Keratinocyte (primary cell): ENCODE measurements around the gene BRCA2. TPM values are rescaled to one million over a fixed set of nuclear protein-coding genes. Genes with fewer than 3 reads are reported as not detected.

Source experiments
- DNase-seq: peaks from one replicate; pipeline ENCODE4 v3.0.0-alpha.2; 2011; ENCODE audit warnings: low read depth, missing footprints, low spot score
- FAIRE-seq: peaks from 2 replicates; lab custom pipeline; 2011; peaks lifted over from hg19 to GRCh38; lab: Jason Lieb, UNC
- H2AFZ ChIP-seq: 2 replicates; pipeline ENCODE4 v1.6.0; 2012; ENCODE audit warnings: low read length, control low read depth, inconsistent platforms; ENCODE audit not compliant: control insufficient read depth
- H3K27ac ChIP-seq: 2 replicates; pipeline ENCODE4 v1.5.1; 2011; ENCODE audit warnings: low read length; ENCODE audit not compliant: control insufficient read depth, insufficient read depth
- H3K27me3 ChIP-seq: 3 replicates; pipeline ENCODE4 v1.6.0; 2011; ENCODE audit warnings: low read length; ENCODE audit not compliant: control insufficient read depth, insufficient read depth; ENCODE audit errors: extremely low read depth
- H3K36me3 ChIP-seq, 2 experiments: 2 replicates in 1 of 2; 3 replicates in 1 of 2; pipeline ENCODE4 v1.5.1; 2011; ENCODE audit warnings: low read length in 2 of 2, mild to moderate bottlenecking in 1 of 2; ENCODE audit not compliant: control insufficient read depth in 2 of 2, insufficient read depth in 2 of 2; ENCODE audit errors: extremely low read depth in 1 of 2
- H3K4me1 ChIP-seq: 3 replicates; pipeline ENCODE4 v1.5.1; 2011; ENCODE audit warnings: low read length; ENCODE audit not compliant: control insufficient read depth, insufficient read depth; ENCODE audit errors: extremely low read depth
- H3K4me2 ChIP-seq: 3 replicates; pipeline ENCODE4 v1.6.0; 2011; ENCODE audit warnings: low read depth, low read length; ENCODE audit not compliant: control insufficient read depth, insufficient read depth; ENCODE audit errors: extremely low read depth
- H3K4me3 ChIP-seq, 3 experiments: fragments of 200-600 bp in 1 of 3; sonication (generic) in 1 of 3; 2 replicates in 2 of 3; 3 replicates in 1 of 3; pipeline ENCODE4 v1.5.1; 2011 to 2016; ENCODE audit warnings: low read length in 3 of 3, mild to moderate bottlenecking in 3 of 3, control low read depth in 2 of 3, inconsistent platforms in 1 of 3, low read depth in 1 of 3, mixed read lengths in 1 of 3, mixed run types in 1 of 3, moderate library complexity in 1 of 3; ENCODE audit not compliant: control insufficient read depth in 2 of 3, insufficient read depth in 2 of 3; ENCODE audit errors: extremely low read depth in 1 of 3
- H3K79me2 ChIP-seq: 2 replicates; pipeline ENCODE4 v1.6.0; 2012; ENCODE audit warnings: low read length; ENCODE audit not compliant: control insufficient read depth, insufficient read depth
- H3K9ac ChIP-seq: 3 replicates; pipeline ENCODE4 v1.6.0; 2011; ENCODE audit warnings: low read length; ENCODE audit not compliant: control insufficient read depth, insufficient read depth; ENCODE audit errors: extremely low read depth
- H3K9me1 ChIP-seq: 3 replicates; pipeline ENCODE4 v1.6.0; 2011; ENCODE audit warnings: low read length; ENCODE audit not compliant: control insufficient read depth, insufficient read depth; ENCODE audit errors: extremely low read depth
- H3K9me3 ChIP-seq: 2 replicates; pipeline ENCODE4 v1.5.1; 2012; ENCODE audit warnings: low read depth, low read length; ENCODE audit not compliant: control insufficient read depth
- H4K20me1 ChIP-seq: 3 replicates; pipeline ENCODE4 v1.6.0; 2011; ENCODE audit warnings: low read length; ENCODE audit not compliant: control insufficient read depth, insufficient read depth; ENCODE audit errors: extremely low read depth
- EZH2 ChIP-seq: IDR thresholded peaks from one replicate; pipeline ENCODE4 v1.6.1; 2012; ENCODE audit warnings: inconsistent platforms, mild to moderate bottlenecking, low read length, moderate library complexity
- dilution Hi-C: fragments of 300-500 bp; cut with MboI; formaldehyde crosslinking; loops from one replicate; pipeline ENCODE4 v1.7.0; 2020; ENCODE audit warnings: low sequenced_read_pairs; ENCODE audit not compliant: extremely low pct_ligation_motif_present
- polyA plus RNA-seq, 5 experiments: library from polyadenylated mRNA; depleted of rRNA in 3 of 5; stranded (reverse) in 3 of 5; stranded (forward) in 1 of 5; unstranded in 1 of 5; fragments of >200 nt; gene quantifications; 1 replicate in 1 of 5; 2 replicates in 3 of 5; 3 replicates in 1 of 5; pipeline versions ENCODE4 v1.2.1 to v1.2.3, GENCODE V29; 2011 to 2012; ENCODE audit warnings: missing spikeins in 2 of 5, low read depth in 1 of 5, low replicate concordance in 1 of 5
- TF ChIP-seq, protein P1 (sequence below), 3 experiments: IDR thresholded peaks in 1 of 3; conservative IDR thresholded peaks in 1 of 3; optimal IDR thresholded peaks in 1 of 3; 2 replicates in 2 of 3; 3 replicates in 1 of 3; pipeline versions ENCODE3 to v1.5.1; 2011; ENCODE audit warnings: low read length in 3 of 3, mild to moderate bottlenecking in 3 of 3, moderate library complexity in 2 of 3, control low read depth in 1 of 3, inconsistent platforms in 1 of 3; ENCODE audit not compliant: insufficient read depth in 2 of 3; ENCODE audit errors: extremely low read depth in 1 of 3

BRCA2 gene
- polyA plus RNA-seq, 1 donor (not counting 4 experiments of a cell fraction or from before 2014, with no cell fraction given): 2.4 TPM

GRCh38 chr13:32317716-32318465 lies 2.6 kb downstream of the BRCA2 start:
- no peak overlapping the region for H3K4me3 ChIP-seq
- no peak overlapping the region for H3K27ac ChIP-seq
- dilution Hi-C loops: no loop called here
- H3K9me3 ChIP-seq: no peaks in the 10 kb centered on the region
- no peaks in the 10 kb centered on the region for H3K36me3 ChIP-seq
- no peaks in the 10 kb centered on the region for H4K20me1 ChIP-seq
- no peak for TF ChIP-seq EZH2
- peaks cover 5% of the 10 kb centered on the region for H3K79me2 ChIP-seq
- H3K9me1 ChIP-seq: no peaks in the 10 kb centered on the region
- no peak overlapping the region for H3K9ac ChIP-seq
- no peak overlapping the region for H3K4me2 ChIP-seq
- no peaks in the 10 kb centered on the region for H3K27me3 ChIP-seq
- FAIRE-seq (no peak), DNase-seq (no peak)
- no peak overlapping the region for H2AFZ ChIP-seq
- H3K4me1 ChIP-seq: peaks cover 10% of the 10 kb centered on the region

DNA sequence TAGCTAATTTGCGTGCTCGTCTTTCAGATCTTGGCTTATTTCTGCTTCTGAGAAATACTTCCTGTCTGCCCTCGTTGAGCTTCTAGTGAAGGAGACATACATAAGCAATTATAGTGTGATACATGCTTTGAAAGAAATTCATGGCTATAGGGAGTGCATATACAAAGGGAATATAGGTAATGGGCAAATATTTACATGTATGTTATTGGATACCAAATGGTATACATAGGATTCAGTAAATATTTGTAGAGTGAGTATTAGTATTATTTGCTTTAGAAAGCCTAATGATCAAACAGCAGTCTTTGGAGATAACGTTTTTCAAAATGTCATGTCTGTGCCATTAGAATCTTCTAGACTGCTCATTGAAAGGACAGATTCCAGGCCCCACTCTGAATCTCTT lies 5.2 kb downstream of the BRCA2 start:
- H3K27ac ChIP-seq: no peak overlapping the region
- H3K4me2 ChIP-seq: no peak overlapping the region
- no peaks in the 10 kb centered on the region for H4K20me1 ChIP-seq
- no peaks in the 10 kb centered on the region for H3K9me3 ChIP-seq
- TF ChIP-seq, protein P1, sequence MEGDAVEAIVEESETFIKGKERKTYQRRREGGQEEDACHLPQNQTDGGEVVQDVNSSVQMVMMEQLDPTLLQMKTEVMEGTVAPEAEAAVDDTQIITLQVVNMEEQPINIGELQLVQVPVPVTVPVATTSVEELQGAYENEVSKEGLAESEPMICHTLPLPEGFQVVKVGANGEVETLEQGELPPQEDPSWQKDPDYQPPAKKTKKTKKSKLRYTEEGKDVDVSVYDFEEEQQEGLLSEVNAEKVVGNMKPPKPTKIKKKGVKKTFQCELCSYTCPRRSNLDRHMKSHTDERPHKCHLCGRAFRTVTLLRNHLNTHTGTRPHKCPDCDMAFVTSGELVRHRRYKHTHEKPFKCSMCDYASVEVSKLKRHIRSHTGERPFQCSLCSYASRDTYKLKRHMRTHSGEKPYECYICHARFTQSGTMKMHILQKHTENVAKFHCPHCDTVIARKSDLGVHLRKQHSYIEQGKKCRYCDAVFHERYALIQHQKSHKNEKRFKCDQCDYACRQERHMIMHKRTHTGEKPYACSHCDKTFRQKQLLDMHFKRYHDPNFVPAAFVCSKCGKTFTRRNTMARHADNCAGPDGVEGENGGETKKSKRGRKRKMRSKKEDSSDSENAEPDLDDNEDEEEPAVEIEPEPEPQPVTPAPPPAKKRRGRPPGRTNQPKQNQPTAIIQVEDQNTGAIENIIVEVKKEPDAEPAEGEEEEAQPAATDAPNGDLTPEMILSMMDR (optimal IDR thresholded peaks at IDR 0.05 in 1 of 3, IDR thresholded peaks at IDR 0.05 in 1 of 3, conservative IDR thresholded peaks at IDR 0.05 in 1 of 3; ENCODE audit: extremely low read depth in 1 of 3, insufficient read depth in 2 of 3, low read length in 3 of 3): no peak
- no peak for TF ChIP-seq EZH2
- no peak overlapping the region for H2AFZ ChIP-seq
- no peak overlapping the region for H3K9ac ChIP-seq
- H3K36me3 ChIP-seq: no peaks in the 10 kb centered on the region
- no peak for DNase-seq
- H3K4me1 ChIP-seq: peaks cover 18% of the 10 kb centered on the region
- dilution Hi-C loops: no loop called here
- no peaks in the 10 kb centered on the region for H3K27me3 ChIP-seq
- FAIRE-seq: no peak
- H3K4me3 ChIP-seq: no peak overlapping the region
- peaks cover 5% of the 10 kb centered on the region for H3K79me2 ChIP-seq
- H3K9me1 ChIP-seq: no peaks in the 10 kb centered on the region
